ENCODE measurements around the gene ZNF322.

ZNF322 gene

DNA sequence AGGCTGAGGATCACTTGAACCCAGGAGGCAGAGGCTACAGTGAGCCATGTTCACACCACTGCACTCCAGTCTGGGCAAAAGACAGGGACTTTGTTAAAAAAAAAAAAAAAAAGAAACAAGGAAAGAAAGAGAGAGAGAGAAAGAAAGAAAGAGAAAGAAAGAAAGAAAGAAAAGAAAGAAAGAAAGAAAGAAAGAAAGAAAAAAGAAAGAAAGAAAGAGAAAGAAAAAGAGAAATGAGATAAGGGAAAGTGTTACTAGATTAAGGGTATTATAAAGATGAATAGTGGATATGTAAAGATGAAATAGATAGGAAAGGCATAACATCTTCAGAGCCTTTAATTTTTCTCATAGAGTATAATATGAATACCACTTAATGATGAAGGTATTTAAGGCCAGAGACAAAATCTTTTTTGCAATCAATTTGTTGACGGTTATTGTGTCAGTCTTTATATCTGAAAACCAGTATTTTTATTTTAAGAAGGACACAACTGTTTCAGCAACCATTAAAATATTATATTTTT lies 36.1 kb downstream of the ZNF322 start:
- TF ChIP-seq TAF1 (IDR thresholded peaks at IDR 0.05; ENCODE audit: borderline replicate concordance, insufficient read depth, low read length) (no peak), SIN3A (IDR thresholded peaks at IDR 0.05; ENCODE audit: borderline replicate concordance, insufficient read depth, low read length) (no peak), POLR2AphosphoS5 (IDR thresholded peaks at IDR 0.05; ENCODE audit: low read depth, low read length) (no peak), FOXP2 (optimal IDR thresholded peaks at IDR 0.05; ENCODE audit: borderline replicate concordance, extremely low read depth, extremely low read length, insufficient read depth) (no peak)
- TF ChIP-seq, protein P1, sequence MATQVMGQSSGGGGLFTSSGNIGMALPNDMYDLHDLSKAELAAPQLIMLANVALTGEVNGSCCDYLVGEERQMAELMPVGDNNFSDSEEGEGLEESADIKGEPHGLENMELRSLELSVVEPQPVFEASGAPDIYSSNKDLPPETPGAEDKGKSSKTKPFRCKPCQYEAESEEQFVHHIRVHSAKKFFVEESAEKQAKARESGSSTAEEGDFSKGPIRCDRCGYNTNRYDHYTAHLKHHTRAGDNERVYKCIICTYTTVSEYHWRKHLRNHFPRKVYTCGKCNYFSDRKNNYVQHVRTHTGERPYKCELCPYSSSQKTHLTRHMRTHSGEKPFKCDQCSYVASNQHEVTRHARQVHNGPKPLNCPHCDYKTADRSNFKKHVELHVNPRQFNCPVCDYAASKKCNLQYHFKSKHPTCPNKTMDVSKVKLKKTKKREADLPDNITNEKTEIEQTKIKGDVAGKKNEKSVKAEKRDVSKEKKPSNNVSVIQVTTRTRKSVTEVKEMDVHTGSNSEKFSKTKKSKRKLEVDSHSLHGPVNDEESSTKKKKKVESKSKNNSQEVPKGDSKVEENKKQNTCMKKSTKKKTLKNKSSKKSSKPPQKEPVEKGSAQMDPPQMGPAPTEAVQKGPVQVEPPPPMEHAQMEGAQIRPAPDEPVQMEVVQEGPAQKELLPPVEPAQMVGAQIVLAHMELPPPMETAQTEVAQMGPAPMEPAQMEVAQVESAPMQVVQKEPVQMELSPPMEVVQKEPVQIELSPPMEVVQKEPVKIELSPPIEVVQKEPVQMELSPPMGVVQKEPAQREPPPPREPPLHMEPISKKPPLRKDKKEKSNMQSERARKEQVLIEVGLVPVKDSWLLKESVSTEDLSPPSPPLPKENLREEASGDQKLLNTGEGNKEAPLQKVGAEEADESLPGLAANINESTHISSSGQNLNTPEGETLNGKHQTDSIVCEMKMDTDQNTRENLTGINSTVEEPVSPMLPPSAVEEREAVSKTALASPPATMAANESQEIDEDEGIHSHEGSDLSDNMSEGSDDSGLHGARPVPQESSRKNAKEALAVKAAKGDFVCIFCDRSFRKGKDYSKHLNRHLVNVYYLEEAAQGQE (IDR thresholded peaks at IDR 0.05; ENCODE audit: insufficient read depth in 1 of 2, low read depth in 2 of 2, low read length in 2 of 2): no peak

DNA sequence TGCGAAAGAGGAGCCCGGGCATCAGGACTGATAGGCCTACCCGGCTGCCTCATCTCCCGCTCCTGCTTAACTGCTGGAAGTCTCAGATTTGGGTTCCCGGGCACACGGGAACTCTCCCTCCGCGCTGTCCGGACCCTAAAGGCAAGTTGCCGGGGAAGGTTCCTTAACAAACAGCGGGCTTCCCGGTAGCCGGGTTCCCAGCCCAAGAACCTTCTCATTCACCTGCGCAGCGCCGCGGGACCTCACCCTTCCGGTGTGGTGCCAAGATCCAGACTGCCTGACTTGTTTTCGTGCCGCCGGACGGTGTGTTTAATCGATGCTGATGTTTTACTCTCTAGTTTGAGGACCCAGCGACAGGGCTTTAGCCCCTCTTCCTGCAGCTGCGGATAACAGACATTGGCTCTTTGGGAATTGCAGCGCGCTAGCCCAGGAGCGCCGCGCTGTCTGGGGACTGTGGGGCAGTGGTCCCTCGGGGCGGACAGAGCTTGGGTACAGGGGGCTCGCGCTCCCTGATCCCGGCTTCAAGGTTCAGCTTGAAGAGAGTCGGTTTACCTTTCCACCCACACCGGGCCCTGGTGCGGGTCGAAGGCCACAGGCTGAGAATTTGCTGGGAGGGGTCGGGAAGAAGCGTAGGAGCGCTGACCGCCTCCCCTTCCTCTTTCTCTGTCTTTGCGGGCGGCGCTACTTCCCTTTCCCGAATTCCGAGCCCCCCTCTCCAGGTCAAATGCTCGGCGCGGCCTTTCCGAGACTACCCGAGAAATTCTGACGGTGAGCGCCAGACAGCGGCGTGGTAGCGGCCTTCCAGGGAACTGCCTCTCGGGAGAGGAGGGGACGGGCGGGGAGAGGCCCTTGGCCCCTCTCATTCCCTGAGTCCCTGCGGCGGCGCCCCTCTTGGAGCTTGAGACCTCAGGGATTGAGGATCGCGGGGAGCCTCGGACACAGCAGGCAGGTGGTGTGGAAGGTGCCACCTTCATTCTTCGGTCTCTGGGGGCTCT lies 45.6 kb downstream of the ZNF322 start:
- TF ChIP-seq TAF1 (IDR thresholded peaks at IDR 0.05; ENCODE audit: borderline replicate concordance, insufficient read depth, low read length) (no peak), SIN3A (IDR thresholded peaks at IDR 0.05; ENCODE audit: borderline replicate concordance, insufficient read depth, low read length) (no peak), POLR2AphosphoS5 (IDR thresholded peaks at IDR 0.05; ENCODE audit: low read depth, low read length) (no peak), FOXP2 (optimal IDR thresholded peaks at IDR 0.05; ENCODE audit: borderline replicate concordance, extremely low read depth, extremely low read length, insufficient read depth) (no peak)
- TF ChIP-seq, protein P1 (IDR thresholded peaks at IDR 0.05; ENCODE audit: insufficient read depth in 1 of 2, low read depth in 2 of 2, low read length in 2 of 2): no peak

DNA sequence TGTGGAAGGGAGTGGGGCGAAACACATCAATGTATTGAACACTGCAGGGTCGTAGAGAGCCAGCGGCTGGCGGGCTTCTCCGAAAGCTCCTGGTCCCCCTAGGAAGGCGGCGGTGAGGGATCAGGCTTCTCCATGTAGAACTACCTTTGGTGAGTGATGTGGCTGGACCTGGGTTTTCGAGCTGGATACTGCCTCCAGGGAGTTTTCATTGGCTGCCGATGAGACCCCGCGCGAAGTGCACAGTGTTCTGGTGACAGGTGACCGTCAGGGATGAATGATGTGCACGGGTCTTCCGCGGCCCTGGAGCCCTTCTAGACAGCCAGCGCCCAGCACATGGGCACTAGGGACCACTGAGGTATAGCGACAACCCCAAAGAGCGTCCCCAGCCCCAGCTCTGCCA lies 46.3 kb downstream of the ZNF322 start:
- TF ChIP-seq SIN3A (IDR thresholded peaks at IDR 0.05; ENCODE audit: borderline replicate concordance, insufficient read depth, low read length): no peak
- TF ChIP-seq TAF1 (IDR thresholded peaks at IDR 0.05; ENCODE audit: borderline replicate concordance, insufficient read depth, low read length): no peak
- no peak for TF ChIP-seq POLR2AphosphoS5 (IDR thresholded peaks at IDR 0.05; ENCODE audit: low read depth, low read length)
- TF ChIP-seq FOXP2 (optimal IDR thresholded peaks at IDR 0.05; ENCODE audit: borderline replicate concordance, extremely low read depth, extremely low read length, insufficient read depth): no peak

DNA sequence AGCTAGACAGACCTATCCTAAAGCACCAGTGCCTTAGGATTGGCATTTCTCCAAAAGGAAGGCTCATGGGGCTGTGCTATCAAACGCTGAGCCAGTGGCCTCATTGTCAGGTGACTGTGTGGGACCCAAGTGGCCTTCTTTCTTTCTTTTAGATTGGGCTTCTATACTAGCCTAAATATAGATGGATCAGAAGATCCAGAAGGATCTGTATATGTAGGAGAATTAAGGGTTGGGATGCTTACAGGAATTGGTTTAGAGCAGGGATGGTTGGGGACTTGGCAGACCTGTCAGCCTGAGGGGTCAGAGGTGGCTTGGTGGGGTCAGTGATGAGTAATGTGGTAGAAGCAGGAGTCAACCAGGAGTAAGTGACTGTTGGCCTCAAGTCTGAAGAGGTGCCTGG lies 47.9 kb downstream of the ZNF322 start:
- TF ChIP-seq SIN3A (IDR thresholded peaks at IDR 0.05; ENCODE audit: borderline replicate concordance, insufficient read depth, low read length) (no peak), POLR2AphosphoS5 (IDR thresholded peaks at IDR 0.05; ENCODE audit: low read depth, low read length) (no peak), FOXP2 (optimal IDR thresholded peaks at IDR 0.05; ENCODE audit: borderline replicate concordance, extremely low read depth, extremely low read length, insufficient read depth) (no peak), TAF1 (IDR thresholded peaks at IDR 0.05; ENCODE audit: borderline replicate concordance, insufficient read depth, low read length) (no peak)
- TF ChIP-seq, protein P1 (IDR thresholded peaks at IDR 0.05; ENCODE audit: insufficient read depth in 1 of 2, low read depth in 2 of 2, low read length in 2 of 2): no peak

DNA sequence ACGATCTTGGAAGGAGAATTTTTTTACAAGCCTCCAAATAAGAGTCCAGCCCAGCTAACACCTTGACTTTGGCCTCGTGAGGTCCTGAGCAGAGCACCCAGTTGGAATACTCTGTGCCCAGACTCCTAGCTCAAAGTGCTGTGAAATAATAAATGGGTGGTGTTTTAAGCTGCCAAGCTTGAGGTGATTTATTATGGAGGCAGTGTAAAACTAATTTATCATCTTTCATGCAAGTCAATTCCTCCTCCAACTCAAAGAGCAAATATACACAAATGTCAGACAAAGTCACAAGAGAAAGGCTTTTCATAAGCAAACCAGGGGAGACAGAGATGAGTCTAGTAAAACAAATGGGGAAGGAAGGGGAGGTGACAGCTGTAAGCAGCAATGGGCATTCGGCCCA lies 50.1 kb downstream of the ZNF322 start:
- TF ChIP-seq POLR2AphosphoS5 (IDR thresholded peaks at IDR 0.05; ENCODE audit: low read depth, low read length): no peak
- TF ChIP-seq, protein P1 (IDR thresholded peaks at IDR 0.05; ENCODE audit: insufficient read depth in 1 of 2, low read depth in 2 of 2, low read length in 2 of 2): no peak
- TF ChIP-seq FOXP2 (optimal IDR thresholded peaks at IDR 0.05; ENCODE audit: borderline replicate concordance, extremely low read depth, extremely low read length, insufficient read depth): no peak
- no peak for TF ChIP-seq SIN3A (IDR thresholded peaks at IDR 0.05; ENCODE audit: borderline replicate concordance, insufficient read depth, low read length)
- no peak for TF ChIP-seq TAF1 (IDR thresholded peaks at IDR 0.05; ENCODE audit: borderline replicate concordance, insufficient read depth, low read length)
